Small intestine (tissue), 7 donors: ENCODE measurements around the gene DDX1. TPM values are rescaled to one million over a fixed set of nuclear protein-coding genes. Genes with fewer than 3 reads are reported as not detected.

ENCODE experiments used
- DNase-seq, 2 donors: peaks; one replicate each; pipeline versions ENCODE4 v3.0.0 to v3.0.0-alpha.2; 2013
- FAIRE-seq: peaks from 2 replicates; lab custom pipeline; 2012; peaks lifted over from hg19 to GRCh38; lab: Jason Lieb, UNC
- H3K27ac ChIP-seq, 3 donors: one replicate each; pipeline ENCODE4 v1.5.1; 2013; ENCODE audit warnings: low read length in 2 of 3, mild to moderate bottlenecking in 2 of 3, control low read depth in 1 of 3, inconsistent platforms in 1 of 3, low read depth in 1 of 3, moderate library complexity in 1 of 3
- H3K27me3 ChIP-seq, 3 donors: one replicate each; pipeline ENCODE4 v1.6.1; 2013; ENCODE audit warnings: low read length in 3 of 3, inconsistent platforms in 1 of 3; ENCODE audit not compliant: control insufficient read depth in 3 of 3, insufficient read depth in 3 of 3
- H3K36me3 ChIP-seq, 3 donors: one replicate each; pipeline ENCODE4 v1.6.1; 2013; ENCODE audit warnings: low read length in 3 of 3, inconsistent platforms in 1 of 3, low read depth in 1 of 3, mild to moderate bottlenecking in 1 of 3, moderate library complexity in 1 of 3; ENCODE audit not compliant: control insufficient read depth in 3 of 3, insufficient read depth in 2 of 3
- H3K4me1 ChIP-seq, 3 donors: one replicate each; pipeline ENCODE4 v1.6.1; 2013; ENCODE audit warnings: low read length in 2 of 3, inconsistent platforms in 1 of 3, low read depth in 1 of 3, mild to moderate bottlenecking in 1 of 3, moderate library complexity in 1 of 3; ENCODE audit not compliant: control insufficient read depth in 3 of 3, insufficient read depth in 2 of 3
- H3K4me3 ChIP-seq, 3 donors: one replicate each; pipeline ENCODE4 v1.5.1; 2013; ENCODE audit warnings: low read length in 3 of 3, control low read depth in 1 of 3, inconsistent platforms in 1 of 3, low read depth in 1 of 3, mild to moderate bottlenecking in 1 of 3, moderate library complexity in 1 of 3
- H3K9me3 ChIP-seq, 2 donors: one replicate each; pipeline ENCODE4 v1.6.1; 2013; ENCODE audit warnings: low read depth in 1 of 2, low read length in 1 of 2; ENCODE audit not compliant: control insufficient read depth in 2 of 2, insufficient read depth in 1 of 2
- WGBS, 3 donors: extraction: QIAGEN DNeasy Blood & Tissue Kit; methylation state at CpG; one replicate each; pipeline ENCODE4 v1.1.7; 2013; 5-methylcytosine and 5-hydroxymethylcytosine counted together
- polyA plus RNA-seq, 4 donors: library from polyadenylated mRNA; stranded (reverse) in 3 of 4; unstranded in 1 of 4; fragments of 200-250 nt in 3 of 4; fragments of 120-200 nt in 1 of 4; gene quantifications; one replicate each; pipeline versions ENCODE4 v1.2.1 to v1.2.3, GENCODE V29; 2013
- donor health status: healthy with polysubstance abuse.
- donor health status: control.
- donor health status: control.
- donor health status: Bipolar disorder and iron deficiency.
- donor health status: healthy.

Gene DDX1
- polyA plus RNA-seq, 4 donors: 74.6 to 107 (median 79.4) TPM

DNA sequence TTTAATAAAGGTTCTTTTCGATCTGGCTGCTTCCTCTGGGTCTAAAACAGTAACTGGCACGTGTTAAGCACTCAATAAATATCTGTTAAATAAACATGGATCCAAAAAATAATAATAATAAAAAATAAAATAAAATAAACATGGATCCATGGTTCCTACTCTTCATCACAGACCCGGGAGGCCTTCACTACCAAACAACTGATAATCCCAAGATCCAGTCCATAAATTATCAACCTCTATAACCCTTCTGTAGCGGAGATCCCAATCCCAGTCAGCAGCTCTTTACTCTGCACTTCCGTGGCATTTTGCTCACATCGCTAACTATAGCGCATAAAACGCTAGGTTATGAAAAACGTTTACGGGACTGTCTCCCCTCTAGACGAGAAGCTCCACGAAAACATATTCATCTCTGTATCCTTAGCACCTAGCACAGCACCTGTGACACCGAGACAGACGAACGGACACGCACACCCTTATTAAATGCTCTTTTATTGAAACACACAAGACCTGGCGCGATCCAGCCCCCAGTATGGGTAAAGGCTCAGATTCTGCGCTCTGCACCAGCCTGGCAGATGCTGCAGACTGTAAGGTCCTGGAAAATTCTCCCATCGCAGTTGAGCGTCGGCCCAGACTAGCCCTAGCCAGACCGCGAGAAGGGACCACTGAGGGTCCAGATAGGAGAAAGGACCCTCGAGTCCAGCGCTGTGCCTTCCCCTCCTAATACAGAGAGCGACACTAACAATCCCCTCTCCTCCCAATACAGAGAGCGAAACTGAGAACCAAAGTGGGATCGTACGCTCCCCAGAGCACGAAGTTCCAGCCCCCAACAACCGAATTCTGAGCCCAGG lies 31.3 kb upstream of the DDX1 start:
- Histone ChIP-seq H3K27me3 (no peaks in the 10 kb centered on the region), H3K36me3 (no peaks in the 10 kb centered on the region), H3K4me1 (peaks cover 4 to 28% (median 15%) of the 10 kb centered on the region in 3 donors), H3K4me3 (peak overlapping the region; percentile 82 to 94 (median 84)), H3K27ac (peak overlapping the region; percentile 43 to 88 (median 75)), H3K9me3 (no peaks in the 10 kb centered on the region)
- FAIRE-seq (no peak), DNase-seq (peak; percentile 16 to 67)
- WGBS, 3 donors: 1% methylated on average over 32 of the region's 32 CpGs

DNA sequence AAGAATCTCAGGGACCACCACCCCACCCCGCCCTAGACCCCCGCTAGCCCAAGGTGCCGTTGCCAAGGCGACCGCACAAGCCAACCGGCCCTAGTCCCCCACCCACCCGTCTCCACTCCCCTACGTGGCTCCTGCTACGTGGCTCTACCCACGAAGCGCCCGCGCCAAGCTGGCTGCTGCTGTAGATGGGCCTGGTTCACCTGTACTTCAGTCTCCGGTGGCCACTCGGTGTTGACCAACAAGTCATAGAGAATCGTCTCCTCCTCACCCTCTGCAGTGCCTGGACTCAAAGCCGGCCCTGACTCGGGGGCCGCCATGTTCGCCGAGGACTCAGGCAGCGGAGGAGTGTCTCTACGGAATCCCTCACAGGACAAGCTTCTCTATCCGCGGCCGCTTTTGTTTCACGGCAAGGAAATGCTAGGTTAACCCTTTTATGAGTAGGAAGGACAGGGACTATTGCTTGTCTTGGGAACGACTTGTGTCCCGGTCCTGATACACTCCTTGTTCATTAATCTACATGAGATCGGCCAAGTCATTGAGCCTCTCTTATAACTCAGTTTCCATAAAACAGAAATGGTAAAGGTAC lies 30.6 kb upstream of the DDX1 start, which contains the start of gene NBAS:
TSS of gene NBAS (minus strand) at position 347 of the 586 bp plus-strand sequence. CDS start at position 317, 30 bp downstream.
- WGBS, 3 donors: 0 to 1% (median 0%) methylated on average over 30 of the region's 30 CpGs
- Histone ChIP-seq H3K4me3 (peak within 1 kb of the TSS; percentile 82 to 94 (median 84)), H3K27me3 (no peaks in the 10 kb centered on the region), H3K4me1 (peaks cover 4 to 28% (median 15%) of the 10 kb centered on the region in 3 donors), H3K9me3 (no peaks in the 10 kb centered on the region), H3K27ac (peak within 1 kb of the TSS; percentile 62 to 88 (median 75)), H3K36me3 (no peaks in the 10 kb centered on the region)
- DNase-seq (peak; percentile 91 to 96), FAIRE-seq (no peak)

DNA sequence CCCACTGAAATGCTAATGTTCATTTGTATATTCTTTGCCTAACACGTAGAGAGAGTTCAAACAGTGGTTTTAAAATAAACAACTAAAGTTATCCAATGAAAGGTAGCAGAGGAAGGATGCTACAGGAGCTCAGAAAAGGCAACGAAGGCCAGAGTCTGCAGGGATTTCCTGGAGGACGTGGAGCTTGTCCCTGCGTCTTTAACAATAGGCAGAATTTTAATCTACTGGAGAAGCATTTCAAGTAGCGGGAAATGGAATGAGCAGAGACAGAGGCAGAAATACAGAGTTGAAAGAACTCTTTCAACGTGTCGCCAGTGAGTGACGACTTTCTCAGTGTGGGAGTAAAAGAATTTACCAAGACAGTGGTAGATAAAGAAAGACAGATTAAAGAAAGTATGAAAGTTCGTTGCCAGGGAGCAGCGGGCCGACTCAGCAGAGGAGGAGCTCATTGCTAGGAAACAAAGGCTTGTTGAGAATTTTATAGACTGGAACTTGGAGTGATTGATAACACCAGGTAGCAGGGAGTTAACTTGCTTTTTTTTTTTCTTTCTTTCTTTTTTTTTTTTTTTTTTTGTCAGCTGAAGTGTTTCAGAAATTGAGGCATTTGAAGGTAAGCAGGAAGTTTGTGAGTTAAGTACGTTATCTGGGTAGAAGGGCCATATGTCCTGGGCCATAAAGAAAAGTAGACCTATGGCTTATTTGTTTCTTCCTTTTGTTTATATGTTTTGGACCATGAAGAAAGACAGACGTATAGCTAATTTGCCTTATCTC lies 29.9 kb upstream of the DDX1 start:
- H3K27ac ChIP-seq: peak overlapping the region; percentile 12 to 88 (median 75)
- peak; percentile 74 to 84 for DNase-seq
- no peaks in the 10 kb centered on the region for H3K27me3 ChIP-seq
- H3K4me1 ChIP-seq: peaks cover 4 to 26% (median 15%) of the 10 kb centered on the region in 3 donors
- no peak for FAIRE-seq
- H3K4me3 ChIP-seq: peak overlapping the region; percentile 82 to 94 (median 84)
- no peaks in the 10 kb centered on the region for H3K36me3 ChIP-seq
- WGBS, 3 donors: 1 to 5% (median 4%) methylated on average over 13 of the region's 13 CpGs
- no peaks in the 10 kb centered on the region for H3K9me3 ChIP-seq

DNA sequence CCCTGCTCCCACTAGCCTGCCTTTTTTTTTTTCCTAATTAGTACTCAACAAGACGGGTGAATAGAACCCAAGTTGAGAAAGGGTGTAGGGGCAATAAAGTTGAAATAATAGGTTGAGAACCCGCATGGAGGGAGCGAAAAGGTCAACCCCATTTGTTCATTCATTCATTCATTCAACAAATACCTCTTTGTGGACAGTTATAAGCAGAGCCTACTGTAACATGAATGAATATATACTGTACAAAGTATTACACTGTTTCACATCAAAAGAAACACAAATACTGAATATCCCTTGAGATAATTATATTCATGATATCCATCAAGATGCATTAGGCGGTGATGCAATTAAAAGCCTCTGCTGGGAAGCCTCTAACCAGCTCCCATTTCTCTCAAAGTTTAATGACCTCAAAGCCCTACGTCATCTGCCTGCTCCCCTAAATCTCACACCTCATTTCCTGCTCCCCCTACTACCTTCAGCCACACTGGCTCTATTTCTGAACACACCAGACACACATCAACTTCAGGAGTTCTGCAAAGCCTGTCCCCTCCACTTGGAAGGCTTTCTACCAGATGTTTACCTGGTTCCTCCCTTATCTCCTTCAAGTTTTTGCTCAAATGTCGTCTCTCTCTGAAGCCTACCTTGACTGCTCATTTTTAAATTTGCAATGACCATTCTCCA lies 29.2 kb upstream of the DDX1 start:
- Histone ChIP-seq H3K27ac (peak overlapping the region in 1 of 3 donors; percentile 88), H3K9me3 (no peaks in the 10 kb centered on the region)
- no peak for FAIRE-seq

DNA sequence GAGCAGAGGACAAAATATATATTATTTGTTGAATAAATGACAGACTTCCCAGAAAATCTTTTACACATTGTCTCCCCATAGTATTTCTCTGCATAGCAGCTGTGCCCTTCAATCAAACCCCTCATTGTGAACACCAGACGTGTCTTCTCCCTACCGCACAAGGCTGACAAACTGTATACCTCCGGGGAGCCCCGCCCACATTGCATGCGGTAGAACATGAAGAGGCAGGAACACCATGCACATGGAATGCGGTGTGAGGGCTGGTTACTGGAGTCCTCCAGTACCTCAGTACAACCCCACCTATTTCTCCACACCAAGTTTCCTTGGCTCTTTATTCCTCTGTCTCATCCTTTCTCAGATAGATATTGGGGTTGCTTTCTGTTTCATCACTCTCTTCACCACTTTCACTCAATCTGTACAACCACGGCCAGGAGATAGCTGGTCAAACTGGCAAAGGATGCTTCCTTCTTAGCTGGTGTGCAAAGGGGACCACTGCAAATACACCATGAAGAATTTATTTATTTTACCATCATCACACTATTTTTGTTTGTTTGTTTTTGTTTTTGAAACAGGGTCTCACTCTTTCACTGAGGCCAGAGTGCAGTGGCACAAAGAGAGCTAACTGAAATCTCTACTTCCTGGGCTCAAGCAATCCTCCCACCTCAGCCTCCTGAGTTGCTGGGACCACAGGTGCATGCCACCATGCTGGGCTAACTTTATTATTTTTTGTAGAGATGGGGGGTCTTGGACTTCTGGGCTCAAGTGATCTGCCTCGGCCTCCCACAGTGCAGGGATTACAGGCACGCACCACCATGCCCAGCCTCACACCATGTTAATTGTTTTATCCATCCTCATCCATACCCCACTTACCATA lies 28.2 kb upstream of the DDX1 start:
- no peak overlapping the region for H3K27ac ChIP-seq
- no peaks in the 10 kb centered on the region for H3K9me3 ChIP-seq
- DNase-seq (no peak), FAIRE-seq (no peak)
- peaks cover 2 to 18% (median 9%) of the 10 kb centered on the region in 3 donors for H3K4me1 ChIP-seq
- H3K27me3 ChIP-seq: no peaks in the 10 kb centered on the region
- WGBS, 3 donors: 67 to 87% (median 84%) methylated on average over 9 of the region's 9 CpGs
- no peak overlapping the region for H3K4me3 ChIP-seq
- no peaks in the 10 kb centered on the region for H3K36me3 ChIP-seq

More for the DNA sequence above, 29.2 kb upstream of the DDX1 start:
- Histone ChIP-seq H3K27me3 (no peaks in the 10 kb centered on the region), H3K4me1 (peaks cover 4 to 26% (median 15%) of the 10 kb centered on the region in 3 donors), H3K36me3 (no peaks in the 10 kb centered on the region), H3K4me3 (peak overlapping the region in 1 of 3 donors; percentile 82)
- WGBS, 3 donors: 45 to 69% (median 57%) methylated on average over 6 of the region's 6 CpGs
- peak in 1 of 2 donors; percentile 8 for DNase-seq

DNA sequence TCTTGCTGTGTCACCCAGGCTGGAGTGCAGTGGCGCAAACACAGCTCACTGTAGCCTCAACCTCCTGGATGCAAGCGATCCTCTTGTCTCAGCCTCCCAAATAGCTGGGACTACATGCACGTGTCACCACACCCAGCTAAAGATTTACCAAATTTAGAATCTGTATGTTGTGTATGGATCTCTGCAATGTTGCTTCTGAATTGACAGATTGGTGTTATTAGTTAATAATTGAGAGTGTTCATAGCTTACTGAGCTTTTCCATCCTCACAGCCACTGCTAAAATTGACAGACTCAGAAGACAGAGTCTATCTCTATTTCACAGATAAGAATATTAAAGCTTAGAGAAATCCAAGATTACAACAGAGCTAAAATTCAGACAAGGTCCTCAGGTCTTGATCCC lies 26.3 kb upstream of the DDX1 start:
- Histone ChIP-seq H3K9me3 (no peaks in the 10 kb centered on the region), H3K27ac (no peak overlapping the region), H3K4me1 (peaks cover 0 to 7% (median 0%) of the 10 kb centered on the region in 3 donors), H3K36me3 (no peaks in the 10 kb centered on the region), H3K4me3 (no peak overlapping the region), H3K27me3 (no peaks in the 10 kb centered on the region)
- DNase-seq (no peak), FAIRE-seq (no peak)
- 78 to 88% (median 81%) methylated on average over 3 of the region's 3 CpGs for WGBS, 3 donors

DNA sequence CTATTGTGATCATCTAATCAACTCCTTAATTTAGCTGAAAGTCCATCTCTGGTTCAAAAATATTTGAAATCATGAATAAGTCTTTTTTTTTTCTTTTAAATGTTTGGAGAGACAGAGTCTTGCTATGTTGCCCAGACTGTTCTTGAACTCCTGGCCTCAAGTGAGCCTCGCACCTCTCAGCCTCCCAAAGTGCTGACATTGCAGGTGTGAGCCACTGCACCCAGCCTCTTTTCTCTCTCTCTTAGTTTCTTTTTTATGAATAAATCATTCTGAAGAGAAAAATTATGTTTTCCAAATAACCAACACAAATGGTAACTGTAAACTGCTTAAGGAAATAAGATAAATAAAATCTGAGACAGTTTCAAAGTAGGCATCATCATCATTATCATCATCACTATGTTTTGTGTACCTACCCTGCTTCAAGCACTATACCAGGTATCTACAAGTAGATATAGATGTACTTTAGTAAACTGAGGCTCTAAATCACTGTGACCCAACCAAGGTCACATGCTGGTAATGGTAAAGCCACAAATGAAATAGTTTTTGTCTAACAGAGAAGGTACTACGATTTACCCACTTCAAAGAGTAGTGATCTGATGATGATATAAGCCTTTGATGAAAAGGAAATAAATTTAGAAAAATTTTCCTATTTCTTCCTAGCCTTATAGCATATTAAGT lies 25.5 kb upstream of the DDX1 start:
- 32 to 36% (median 35%) methylated on average over 2 of the region's 2 CpGs for WGBS, 3 donors
- Histone ChIP-seq H3K36me3 (no peaks in the 10 kb centered on the region), H3K27ac (no peak overlapping the region), H3K4me3 (no peak overlapping the region), H3K9me3 (no peaks in the 10 kb centered on the region), H3K27me3 (no peaks in the 10 kb centered on the region), H3K4me1 (peaks cover 0 to 7% (median 0%) of the 10 kb centered on the region in 3 donors)
- DNase-seq (no peak), FAIRE-seq (no peak)
